AG04449 (cell line): ENCODE measurements around the gene MAP3K20.

Experiments used
- CTCF ChIA-PET: fragments of 350-600 bp; formaldehyde crosslinking; extraction: SDS; loops from one replicate; lab custom pipeline; 2021; ENCODE audit warnings: antibody characterized with exemption; lab: Yijun Ruan, JAX
- POLR2A ChIA-PET: fragments of 400-600, 350-600 bp; formaldehyde crosslinking; extraction: SDS; loops from one replicate; lab custom pipeline; 2020; ENCODE audit warnings: antibody characterized with exemption, inconsistent platforms; lab: Yijun Ruan, JAX
- DNase-seq: peaks from one replicate; pipeline ENCODE4 v3.0.0-alpha.2; 2010; ENCODE audit warnings: low read depth, low spot score
- H3K4me3 ChIP-seq: 2 replicates; pipeline ENCODE4 v1.5.1; 2011; ENCODE audit warnings: low read depth, mild to moderate bottlenecking, control low read depth, low read length
- TF ChIP-seq, protein P1 (sequence below): IDR thresholded peaks from one replicate; pipeline ENCODE4 v1.5.1; 2011; ENCODE audit warnings: mild to moderate bottlenecking, moderate library complexity, low read length, control low read depth, inconsistent platforms; ENCODE audit not compliant: insufficient read depth; ENCODE audit errors: missing control alignments

MAP3K20 gene

DNA sequence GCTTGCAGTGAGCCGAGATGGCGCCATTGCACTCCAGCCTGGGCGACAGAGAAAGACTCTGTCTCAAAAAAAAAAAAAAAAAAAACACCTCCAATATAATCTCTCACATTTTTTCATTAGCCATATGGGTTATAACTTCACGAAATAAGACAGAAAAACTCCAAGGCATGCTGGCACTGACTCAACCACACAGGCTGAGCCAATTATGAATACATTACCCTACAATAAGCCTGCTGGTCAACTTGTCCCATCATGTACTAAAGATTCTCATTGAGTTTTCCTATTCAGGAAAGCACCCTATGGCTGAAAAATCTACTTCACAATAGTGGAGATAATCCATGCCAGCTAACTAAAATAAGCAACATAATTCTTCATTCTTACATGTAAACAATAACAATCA, 12.8 kb upstream of the MAP3K20 start:
- no peak for DNase-seq
- TF ChIP-seq, protein P1, sequence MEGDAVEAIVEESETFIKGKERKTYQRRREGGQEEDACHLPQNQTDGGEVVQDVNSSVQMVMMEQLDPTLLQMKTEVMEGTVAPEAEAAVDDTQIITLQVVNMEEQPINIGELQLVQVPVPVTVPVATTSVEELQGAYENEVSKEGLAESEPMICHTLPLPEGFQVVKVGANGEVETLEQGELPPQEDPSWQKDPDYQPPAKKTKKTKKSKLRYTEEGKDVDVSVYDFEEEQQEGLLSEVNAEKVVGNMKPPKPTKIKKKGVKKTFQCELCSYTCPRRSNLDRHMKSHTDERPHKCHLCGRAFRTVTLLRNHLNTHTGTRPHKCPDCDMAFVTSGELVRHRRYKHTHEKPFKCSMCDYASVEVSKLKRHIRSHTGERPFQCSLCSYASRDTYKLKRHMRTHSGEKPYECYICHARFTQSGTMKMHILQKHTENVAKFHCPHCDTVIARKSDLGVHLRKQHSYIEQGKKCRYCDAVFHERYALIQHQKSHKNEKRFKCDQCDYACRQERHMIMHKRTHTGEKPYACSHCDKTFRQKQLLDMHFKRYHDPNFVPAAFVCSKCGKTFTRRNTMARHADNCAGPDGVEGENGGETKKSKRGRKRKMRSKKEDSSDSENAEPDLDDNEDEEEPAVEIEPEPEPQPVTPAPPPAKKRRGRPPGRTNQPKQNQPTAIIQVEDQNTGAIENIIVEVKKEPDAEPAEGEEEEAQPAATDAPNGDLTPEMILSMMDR, result no peak
- POLR2A ChIA-PET, result no interaction called here
- CTCF ChIA-PET, result interaction anchor here (1.3 to 2.2 kb wide), 2 partner anchors 11 to 36 kb away, joined by 4 to 13 read pairs; no protein-coding TSS in a partner anchor
- H3K4me3 ChIP-seq, result no peak overlapping the region

DNA sequence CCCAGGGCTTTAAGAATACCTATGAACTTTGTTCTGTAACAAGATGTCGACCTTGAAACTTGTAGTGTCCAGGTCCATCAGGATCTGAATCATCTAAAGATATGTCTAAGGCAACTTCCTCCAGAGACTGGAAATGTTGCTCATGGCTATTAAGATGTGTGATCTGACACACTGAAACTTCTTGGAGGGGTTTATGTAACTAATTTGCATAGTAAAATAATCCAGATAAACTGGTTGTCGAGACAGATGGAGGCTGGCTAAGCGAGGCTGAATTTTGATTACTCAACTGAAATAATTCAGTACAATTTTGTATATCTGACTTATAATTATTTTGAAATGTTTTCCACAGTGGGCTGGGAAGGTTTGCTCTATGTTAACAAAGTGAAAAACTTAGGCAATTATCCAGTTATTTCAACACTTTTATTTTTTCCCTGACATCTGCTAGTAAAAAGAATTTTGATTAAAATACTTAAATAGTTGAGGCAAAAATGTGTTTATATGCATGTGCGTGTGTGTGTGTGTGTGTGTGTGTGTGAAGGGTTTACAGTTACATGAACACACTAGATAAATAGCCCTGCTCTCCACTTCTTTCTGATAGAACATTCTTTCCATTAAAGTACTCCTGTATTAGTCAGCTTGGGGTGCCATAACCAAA, 11.4 kb upstream of the MAP3K20 start:
- no peak overlapping the region for H3K4me3 ChIP-seq
- CTCF ChIA-PET, result interaction anchor here (2.4 to 2.5 kb wide), 2 partner anchors 10 to 147 kb away, joined by 8 to 12 read pairs; no protein-coding TSS in a partner anchor
- no peak for DNase-seq
- POLR2A ChIA-PET, result no interaction called here
- TF ChIP-seq, protein P1, result no peak

DNA sequence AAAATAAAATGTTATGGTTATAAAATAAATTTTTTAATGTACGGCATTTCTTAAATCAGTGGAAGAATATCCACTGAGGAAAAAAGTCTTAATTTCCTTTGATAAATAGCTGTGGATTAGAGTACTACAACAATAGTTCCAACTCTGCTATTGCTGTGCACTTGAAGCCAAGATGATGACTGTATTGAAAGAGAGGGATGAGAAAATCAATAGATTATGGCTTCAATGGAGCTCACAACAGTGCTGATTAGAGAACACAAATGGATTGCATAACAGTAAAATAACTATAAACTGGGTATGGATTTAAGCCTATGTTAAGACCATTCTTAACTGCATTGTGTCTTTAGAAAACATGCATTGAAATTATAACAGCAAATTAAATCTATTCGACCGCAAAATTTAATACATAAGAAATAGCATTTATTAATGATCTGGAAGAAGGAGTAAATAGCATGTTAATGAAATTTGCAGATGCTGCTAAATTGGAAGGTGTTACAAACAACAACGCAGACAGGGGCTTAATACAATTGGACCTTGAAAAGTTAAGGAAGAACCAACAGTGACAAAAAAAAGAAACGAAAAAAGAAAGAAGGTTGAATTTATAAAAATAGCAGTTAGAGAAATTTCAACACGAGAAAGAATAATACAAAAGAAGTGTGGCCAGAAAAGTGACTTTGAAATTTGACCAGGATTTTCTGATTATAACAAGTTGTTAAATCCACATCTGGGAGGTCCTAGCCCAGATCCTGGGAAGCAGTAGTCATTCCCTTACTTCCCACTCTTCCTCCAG, 8.6 kb upstream of the MAP3K20 start:
- ChIA-PET CTCF (no interaction called here), POLR2A (no interaction called here)
- DNase-seq, result no peak
- H3K4me3 ChIP-seq, result no peak overlapping the region
- TF ChIP-seq, protein P1, result no peak

GRCh38 chr2:173075056-173075780, 428 bp upstream of the MAP3K20 start:
- H3K4me3 ChIP-seq, result peak overlapping the region; percentile 74
- TF ChIP-seq, protein P1, result no peak
- ChIA-PET CTCF (interaction anchor here (0.7 to 3.7 kb wide), 5 partner anchors 11 to 142 kb away, joined by 3 to 24 read pairs (median 3); no protein-coding TSS in a partner anchor), POLR2A (no interaction called here)
- no peak for DNase-seq

DNA sequence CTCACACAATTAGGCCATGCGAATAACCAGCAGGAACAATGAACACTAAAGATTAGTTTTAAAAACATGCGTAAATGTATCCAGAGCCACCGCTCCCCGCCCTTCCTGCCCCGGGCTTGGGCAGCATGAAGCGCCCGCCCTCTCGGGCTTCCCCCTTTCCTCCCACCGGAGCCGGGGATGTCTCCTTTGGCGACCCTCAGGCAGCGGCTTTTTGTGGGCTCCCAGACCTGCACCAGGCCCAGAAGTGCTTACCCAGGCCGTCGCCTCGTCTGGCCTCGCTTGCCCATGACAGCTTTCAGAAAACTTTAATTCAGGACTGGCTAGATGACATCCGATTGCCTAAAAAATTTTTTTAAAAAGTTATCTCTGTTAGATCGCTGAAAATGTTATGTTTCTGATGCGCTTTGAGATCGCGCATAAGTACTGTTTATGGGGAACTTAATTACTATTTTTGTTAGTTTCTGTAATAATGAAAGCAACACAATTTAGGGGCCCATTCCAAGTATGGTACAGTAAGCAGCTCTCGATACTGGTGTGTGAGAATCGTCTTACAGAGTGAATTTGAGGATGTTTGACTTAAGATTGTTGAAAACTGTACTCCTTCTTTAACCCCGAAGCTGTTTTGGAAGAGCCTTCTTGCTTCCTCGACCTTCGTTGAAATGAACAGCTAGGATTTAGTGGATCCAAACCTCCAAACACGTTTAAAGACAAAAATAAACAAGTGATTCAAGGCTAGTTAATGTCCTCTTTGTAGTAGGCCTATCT, 1.1 kb downstream of the MAP3K20 start:
- TF ChIP-seq, protein P1, result no peak
- H3K4me3 ChIP-seq, result peak overlapping the region; percentile 74
- POLR2A ChIA-PET, result interaction anchor here (0.6 kb wide), 1 partner anchor 19 kb away, joined by 3 read pairs; no protein-coding TSS in a partner anchor
- CTCF ChIA-PET, result interaction anchor here (0.7 to 1.9 kb wide), 4 partner anchors 32 to 121 kb away, joined by 3 to 5 read pairs (median 4); no protein-coding TSS in a partner anchor
- no peak for DNase-seq
